ENCODE data around the gene CRISPLD2. TPM values are rescaled to one million over a fixed set of nuclear protein-coding genes. Genes with fewer than 3 reads are reported as not detected.

The CRISPLD2 gene
- total RNA-seq, 4 donors from 2014 or later, result 19.6 to 319 (median 84.3) TPM

- TF ChIP-seq CTCF (IDR thresholded peaks at IDR 0.05) (no peak), POLR2A (IDR thresholded peaks at IDR 0.05) (peak in 1 of 2 donors; percentile 20)
- H3K27me3 ChIP-seq, result no peaks in the 10 kb centered on the region
- peak overlapping the region in 3 of 4 donors; percentile 49 to 67 (median 64) for H3K27ac ChIP-seq
- peak in 2 of 3 donors; percentile 67 to 79 for DNase-seq
- peaks cover 0 to 39% (median 0%) of the 10 kb centered on the region in 3 donors for H3K36me3 ChIP-seq
- no peaks in the 10 kb centered on the region for H3K9me3 ChIP-seq
- peaks cover 0 to 19% (median 0%) of the 10 kb centered on the region in 4 donors for H3K4me1 ChIP-seq
- H3K4me3 ChIP-seq, result peak overlapping the region in 2 of 4 donors; percentile 24 to 27
Observed at GRCh38 chr16:84841787-84842300, 22.1 kb downstream of the CRISPLD2 start.

- Histone ChIP-seq H3K27me3 (no peaks in the 10 kb centered on the region), H3K9me3 (no peaks in the 10 kb centered on the region), H3K36me3 (peaks cover 0 to 47% (median 0%) of the 10 kb centered on the region in 3 donors), H3K4me3 (no peak overlapping the region), H3K4me1 (peaks cover 0 to 19% (median 0%) of the 10 kb centered on the region in 4 donors), H3K27ac (peak overlapping the region in 2 of 4 donors; percentile 51 to 67)
- TF ChIP-seq CTCF (IDR thresholded peaks at IDR 0.05), result no peak
- TF ChIP-seq POLR2A (IDR thresholded peaks at IDR 0.05), result no peak
- no peak for DNase-seq
Observed at GRCh38 chr16:84842516-84843148, 22.8 kb downstream of the CRISPLD2 start.

GRCh38 chr16:84843149-84844048 is 23.6 kb downstream of the CRISPLD2 start:
- Histone ChIP-seq H3K4me1 (peaks cover 0 to 19% (median 0%) of the 10 kb centered on the region in 4 donors), H3K27ac (peak overlapping the region in 2 of 4 donors; percentile 51 to 67), H3K27me3 (no peaks in the 10 kb centered on the region), H3K4me3 (no peak overlapping the region), H3K9me3 (no peaks in the 10 kb centered on the region), H3K36me3 (peaks cover 0 to 51% (median 0%) of the 10 kb centered on the region in 3 donors)
- TF ChIP-seq CTCF (IDR thresholded peaks at IDR 0.05) (no peak), POLR2A (IDR thresholded peaks at IDR 0.05) (no peak)
- no peak for DNase-seq

- Histone ChIP-seq H3K27ac (peak overlapping the region in 2 of 4 donors; percentile 2 to 43), H3K36me3 (peaks cover 0 to 48% (median 0%) of the 10 kb centered on the region in 3 donors), H3K4me1 (peaks cover 0 to 19% (median 0%) of the 10 kb centered on the region in 4 donors), H3K27me3 (no peaks in the 10 kb centered on the region), H3K4me3 (no peak overlapping the region), H3K9me3 (no peaks in the 10 kb centered on the region)
- no peak for TF ChIP-seq CTCF (IDR thresholded peaks at IDR 0.05)
- no peak for TF ChIP-seq POLR2A (IDR thresholded peaks at IDR 0.05)
- DNase-seq, result no peak
Observed at GRCh38 chr16:84844049-84844350, 24.2 kb downstream of the CRISPLD2 start.

- TF ChIP-seq CTCF (IDR thresholded peaks at IDR 0.05) (no peak), POLR2A (IDR thresholded peaks at IDR 0.05) (no peak)
- H3K27ac ChIP-seq, result no peak overlapping the region
Observed at GRCh38 chr16:84844559-84845495, 25.0 kb downstream of the CRISPLD2 start.

More at GRCh38 chr16:84844559-84845495, 25.0 kb downstream of the CRISPLD2 start:
- H3K27me3 ChIP-seq, result no peaks in the 10 kb centered on the region
- H3K9me3 ChIP-seq, result no peaks in the 10 kb centered on the region
- no peak overlapping the region for H3K4me3 ChIP-seq
- H3K4me1 ChIP-seq, result peaks cover 0 to 19% (median 0%) of the 10 kb centered on the region in 4 donors
- no peak for DNase-seq
- peaks cover 0 to 42% (median 0%) of the 10 kb centered on the region in 3 donors for H3K36me3 ChIP-seq

Measured in Peyer's patch (tissue), 4 donors.